HepG2 (cell line): ENCODE measurements around the gene LHPP. TPM values are rescaled to one million over a fixed set of nuclear protein-coding genes. Genes with fewer than 3 reads are reported as not detected.

Experiments used
- DNMT3B ChIP-seq: conservative IDR thresholded peaks from 2 replicates; pipeline ENCODE4 v1.6.1; 2016; ENCODE audit warnings: missing biosample characterization, control low read depth
- FOXO1 ChIP-seq: sonication (generic); formaldehyde crosslinking; IDR thresholded peaks from 2 replicates; pipeline ENCODE4 v1.4.0; 2020; ENCODE audit warnings: missing genetic modification reagents
- NFE2L2 ChIP-seq: fragments of 150-350 bp; IDR thresholded peaks from 2 replicates; pipeline ENCODE4 v1.6.1; 2014; ENCODE audit warnings: low read length
- SKIL ChIP-seq: sonication (generic); formaldehyde crosslinking; IDR thresholded peaks from 2 replicates; pipeline ENCODE4 v1.8.0; 2022; ENCODE audit warnings: missing genetic modification reagents, mild to moderate bottlenecking, moderate library complexity, borderline replicate concordance
- SRF ChIP-seq: IDR thresholded peaks from 2 replicates; pipeline ENCODE4 v1.6.1; 2011; ENCODE audit warnings: mild to moderate bottlenecking, low read depth, low read length, moderate library complexity
- TFE3 ChIP-seq: IDR thresholded peaks from 2 replicates; pipeline ENCODE4 v1.6.1; 2016
- TP53 ChIP-seq: sonication (generic); formaldehyde crosslinking; conservative IDR thresholded peaks from 2 replicates; pipeline ENCODE4 v1.4.0; 2020; ENCODE audit warnings: missing genetic modification reagents
- ZBTB40 ChIP-seq, 2 experiments: fragments of 450-650 bp in 1 of 2; sonication (generic) in 1 of 2; formaldehyde crosslinking in 1 of 2; IDR thresholded peaks; 2 replicates each; pipeline versions ENCODE4 v1.6.1 to v1.8.0; 2016 to 2022; ENCODE audit warnings: antibody characterized with exemption in 1 of 2, mild to moderate bottlenecking in 1 of 2, missing genetic modification reagents in 1 of 2
- ZFP37 ChIP-seq: sonication (generic); formaldehyde crosslinking; IDR thresholded peaks from 2 replicates; pipeline ENCODE4 v1.4.0; 2020; ENCODE audit warnings: missing genetic modification reagents, borderline replicate concordance
- ZNF251 ChIP-seq: sonication (generic); formaldehyde crosslinking; IDR thresholded peaks from 2 replicates; pipeline ENCODE4 v1.9.0; 2021; ENCODE audit warnings: mild to moderate bottlenecking, missing genetic modification reagents
- ZNF777 ChIP-seq: sonication (generic); formaldehyde crosslinking; IDR thresholded peaks from 2 replicates; pipeline ENCODE4 v1.4.0; 2020; ENCODE audit warnings: missing genetic modification reagents
- polyA plus RNA-seq, 8 experiments: library from polyadenylated mRNA; depleted of rRNA in 3 of 8; stranded (reverse) in 7 of 8; unstranded in 1 of 8; fragments of >200 nt; fragmentation: Illumina TruSeq in 4 of 8; extraction: Trizol in 4 of 8; gene quantifications; 2 replicates each; pipeline versions ENCODE4 v1.2.1 to v1.2.3, GENCODE V29; 2011 to 2016; ENCODE audit warnings: low read depth in 4 of 8, missing spikeins in 1 of 8, mixed read lengths in 1 of 8; ENCODE audit not compliant: insufficient read depth in 1 of 8
- total RNA-seq, 5 experiments: library from RNA; depleted of rRNA; stranded (reverse); fragments of >200 nt; fragmentation: Illumina TruSeq; extraction: Trizol; gene quantifications; 2 replicates each; pipeline ENCODE4 v1.2.3, GENCODE V29; 2016; ENCODE audit warnings: low read depth in 1 of 5
- TF ChIP-seq, protein P1 (sequence below): sonication (generic); formaldehyde crosslinking; IDR thresholded peaks from 2 replicates; pipeline ENCODE4 v1.4.0; 2020; ENCODE audit warnings: missing genetic modification reagents

Gene LHPP
- total and polyA plus RNA-seq, 2 of the 13 experiments (the other 11 are each of a cell fraction or from before 2014, with no cell fraction given), result 5.2 to 13.1 TPM

GRCh38 chr10:124554085-124554858 lies 92.6 kb downstream of the LHPP start (continued):
- no peak for TF ChIP-seq NFE2L2
- no peak for TF ChIP-seq SKIL
- no peak for TF ChIP-seq SRF
- TF ChIP-seq TFE3, result no peak
- TF ChIP-seq FOXO1 (CRISPR knock-in tag), result no peak
- no peak for TF ChIP-seq TP53 (CRISPR knock-in tag)
- no peak for TF ChIP-seq ZNF251 (CRISPR knock-in tag)
- no peak for TF ChIP-seq DNMT3B (CRISPR knock-in tag)
- TF ChIP-seq, protein P1, sequence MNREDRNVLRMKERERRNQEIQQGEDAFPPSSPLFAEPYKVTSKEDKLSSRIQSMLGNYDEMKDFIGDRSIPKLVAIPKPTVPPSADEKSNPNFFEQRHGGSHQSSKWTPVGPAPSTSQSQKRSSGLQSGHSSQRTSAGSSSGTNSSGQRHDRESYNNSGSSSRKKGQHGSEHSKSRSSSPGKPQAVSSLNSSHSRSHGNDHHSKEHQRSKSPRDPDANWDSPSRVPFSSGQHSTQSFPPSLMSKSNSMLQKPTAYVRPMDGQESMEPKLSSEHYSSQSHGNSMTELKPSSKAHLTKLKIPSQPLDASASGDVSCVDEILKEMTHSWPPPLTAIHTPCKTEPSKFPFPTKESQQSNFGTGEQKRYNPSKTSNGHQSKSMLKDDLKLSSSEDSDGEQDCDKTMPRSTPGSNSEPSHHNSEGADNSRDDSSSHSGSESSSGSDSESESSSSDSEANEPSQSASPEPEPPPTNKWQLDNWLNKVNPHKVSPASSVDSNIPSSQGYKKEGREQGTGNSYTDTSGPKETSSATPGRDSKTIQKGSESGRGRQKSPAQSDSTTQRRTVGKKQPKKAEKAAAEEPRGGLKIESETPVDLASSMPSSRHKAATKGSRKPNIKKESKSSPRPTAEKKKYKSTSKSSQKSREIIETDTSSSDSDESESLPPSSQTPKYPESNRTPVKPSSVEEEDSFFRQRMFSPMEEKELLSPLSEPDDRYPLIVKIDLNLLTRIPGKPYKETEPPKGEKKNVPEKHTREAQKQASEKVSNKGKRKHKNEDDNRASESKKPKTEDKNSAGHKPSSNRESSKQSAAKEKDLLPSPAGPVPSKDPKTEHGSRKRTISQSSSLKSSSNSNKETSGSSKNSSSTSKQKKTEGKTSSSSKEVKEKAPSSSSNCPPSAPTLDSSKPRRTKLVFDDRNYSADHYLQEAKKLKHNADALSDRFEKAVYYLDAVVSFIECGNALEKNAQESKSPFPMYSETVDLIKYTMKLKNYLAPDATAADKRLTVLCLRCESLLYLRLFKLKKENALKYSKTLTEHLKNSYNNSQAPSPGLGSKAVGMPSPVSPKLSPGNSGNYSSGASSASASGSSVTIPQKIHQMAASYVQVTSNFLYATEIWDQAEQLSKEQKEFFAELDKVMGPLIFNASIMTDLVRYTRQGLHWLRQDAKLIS (CRISPR knock-in tag), result no peak
- TF ChIP-seq ZBTB40 (IDR thresholded peaks at IDR 0.05), result no peak
- TF ChIP-seq ZBTB40 (CRISPR knock-in tag; IDR thresholded peaks at IDR 0.05), result no peak
- no peak for TF ChIP-seq ZNF777 (CRISPR knock-in tag)
- TF ChIP-seq ZFP37 (CRISPR knock-in tag), result no peak
